NCI-H226 (cell line): ENCODE results near the gene RSPH9.
A peak's percentile ranks its signal among the peaks of the same experiment; 100 is the strongest.
"Not testable (repeated sequence)": the region's sequence is repeated elsewhere in the genome, so short reads cannot be mapped to it uniquely, and the experiment has no call there.

Experiments used
- DNase-seq: peaks from one replicate; pipeline ENCODE4 v3.0.0-alpha.2; 2015

The RSPH9 gene

DNA sequence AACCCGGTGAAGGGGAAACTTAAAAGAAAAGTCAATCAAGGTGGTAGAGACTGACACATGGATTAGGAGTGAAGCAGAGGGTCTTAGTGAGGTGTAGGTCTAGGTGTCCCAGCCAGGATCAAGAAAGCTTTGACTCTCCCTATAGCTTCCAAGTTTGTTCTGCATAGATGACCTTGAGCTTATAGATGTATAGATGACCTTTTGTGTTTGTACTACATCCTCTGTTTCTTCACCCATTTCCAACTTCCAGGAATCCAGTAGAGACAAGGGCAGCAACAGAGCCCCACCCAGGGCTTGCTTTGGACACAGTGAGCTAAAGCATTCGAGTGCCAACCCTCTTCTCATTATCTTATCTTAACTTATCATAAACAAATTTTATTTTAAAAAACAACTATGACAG lies 44.6 kb downstream of the RSPH9 start:
- no peak for DNase-seq

DNA sequence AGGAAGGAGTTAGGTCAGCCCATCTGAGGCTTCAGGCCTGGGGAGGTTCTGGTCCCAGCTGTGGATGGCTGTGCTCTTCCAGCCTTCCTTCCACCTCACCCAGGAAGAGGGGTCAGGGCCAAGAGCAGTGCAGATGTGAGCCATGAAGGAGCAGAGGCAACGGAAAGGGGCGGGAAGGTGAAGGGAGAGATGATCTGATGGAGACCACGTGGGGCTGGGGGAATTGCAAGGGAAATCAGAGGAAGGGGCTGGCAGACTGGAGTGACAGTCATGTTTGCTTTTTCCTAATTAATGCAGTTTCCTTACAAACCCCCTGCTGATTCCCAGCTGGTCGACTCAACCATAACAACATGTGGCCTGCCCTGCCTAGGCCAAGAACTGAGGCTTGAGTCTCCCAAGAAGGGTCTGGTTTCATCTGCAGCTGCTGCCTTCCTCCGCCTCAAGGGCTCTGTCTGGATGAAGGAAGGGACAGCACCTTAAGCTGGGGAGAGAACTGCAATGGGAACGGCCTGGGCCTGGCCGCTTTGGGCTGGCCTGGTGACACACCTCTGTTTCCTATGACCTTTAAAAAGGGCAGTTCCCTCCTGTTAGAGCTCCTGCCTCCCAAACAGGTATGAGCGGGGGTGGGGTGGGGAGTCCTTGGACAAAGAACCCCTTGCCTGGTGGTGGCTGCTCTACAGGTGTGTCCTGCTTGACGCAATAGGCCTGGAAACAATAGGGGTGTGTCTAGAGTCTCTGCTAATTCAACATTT lies 50.6 kb downstream of the RSPH9 start:
- DNase-seq: no peak

DNA sequence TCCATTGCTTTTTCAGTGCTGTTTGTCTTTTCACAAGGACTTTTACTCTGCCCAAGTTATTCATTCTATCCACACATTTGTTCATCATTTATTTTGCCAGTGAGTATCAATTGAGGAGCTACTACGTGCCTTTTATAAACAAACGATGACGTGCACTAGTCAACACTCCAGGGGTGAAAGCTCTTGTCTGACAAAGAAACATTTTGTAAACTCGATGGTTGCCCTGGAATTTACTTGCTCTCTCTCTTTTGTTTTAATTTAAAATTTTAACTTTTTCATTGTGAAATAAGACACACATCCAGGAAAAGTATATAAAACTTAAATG lies 51.1 kb downstream of the RSPH9 start:
- DNase-seq: no peak

DNA sequence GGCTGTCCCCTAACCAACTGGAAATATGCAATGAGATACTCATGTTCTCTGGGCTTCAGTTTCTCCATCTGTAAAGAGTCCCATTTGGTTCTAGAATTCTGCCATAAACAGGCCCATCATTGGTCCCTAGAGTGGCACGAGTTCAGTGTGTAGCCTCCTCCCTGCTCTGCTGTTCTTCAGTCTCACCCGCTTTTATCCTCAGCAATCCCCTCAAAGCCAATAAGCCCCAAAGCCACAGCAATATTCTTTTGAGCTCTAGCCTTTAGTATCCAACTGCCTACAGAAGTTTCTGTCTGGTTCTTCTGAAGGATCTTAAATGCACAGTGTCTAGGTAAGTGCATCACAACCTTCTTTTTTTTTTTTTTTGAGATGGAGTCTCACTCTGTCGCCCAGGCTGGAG lies 52.6 kb downstream of the RSPH9 start:
- no peak for DNase-seq

DNA sequence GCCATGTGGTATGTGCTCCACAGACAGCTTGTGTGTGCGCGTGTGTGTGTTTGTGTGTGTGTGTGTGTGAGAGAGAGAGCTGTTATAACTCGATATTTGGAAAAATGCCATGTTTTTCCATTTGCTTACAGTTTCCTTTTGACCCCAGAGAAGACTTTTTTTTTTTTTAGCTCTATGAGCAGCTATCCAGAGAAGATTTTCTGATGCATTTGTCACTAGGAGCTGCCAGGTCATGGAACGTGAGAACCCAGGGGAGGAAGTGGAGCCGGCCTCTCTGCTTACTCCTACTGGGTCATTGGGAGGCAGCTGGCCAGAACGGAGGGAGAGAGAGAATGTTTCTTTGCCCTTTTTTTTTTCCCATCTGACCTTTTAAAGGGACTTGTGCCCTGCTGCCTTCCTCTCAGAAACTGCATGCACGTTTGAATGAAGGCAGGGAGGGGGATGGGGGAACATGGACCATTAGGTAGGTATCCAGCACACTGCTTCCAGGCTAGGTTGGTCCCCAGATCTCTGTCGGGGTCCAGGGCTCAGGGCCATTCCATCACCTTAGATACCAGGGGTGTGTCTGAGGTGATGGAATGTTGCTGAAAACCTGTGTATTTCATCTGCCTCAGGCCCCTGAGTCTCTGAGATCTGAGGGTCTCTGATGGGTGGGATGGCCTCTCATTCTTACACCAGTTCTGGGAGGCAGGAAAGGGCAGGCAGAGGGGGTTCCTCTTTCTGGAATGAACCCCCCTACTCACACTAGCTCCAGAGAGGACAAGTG lies 53.9 kb downstream of the RSPH9 start:
- DNase-seq: peak; percentile 19

DNA sequence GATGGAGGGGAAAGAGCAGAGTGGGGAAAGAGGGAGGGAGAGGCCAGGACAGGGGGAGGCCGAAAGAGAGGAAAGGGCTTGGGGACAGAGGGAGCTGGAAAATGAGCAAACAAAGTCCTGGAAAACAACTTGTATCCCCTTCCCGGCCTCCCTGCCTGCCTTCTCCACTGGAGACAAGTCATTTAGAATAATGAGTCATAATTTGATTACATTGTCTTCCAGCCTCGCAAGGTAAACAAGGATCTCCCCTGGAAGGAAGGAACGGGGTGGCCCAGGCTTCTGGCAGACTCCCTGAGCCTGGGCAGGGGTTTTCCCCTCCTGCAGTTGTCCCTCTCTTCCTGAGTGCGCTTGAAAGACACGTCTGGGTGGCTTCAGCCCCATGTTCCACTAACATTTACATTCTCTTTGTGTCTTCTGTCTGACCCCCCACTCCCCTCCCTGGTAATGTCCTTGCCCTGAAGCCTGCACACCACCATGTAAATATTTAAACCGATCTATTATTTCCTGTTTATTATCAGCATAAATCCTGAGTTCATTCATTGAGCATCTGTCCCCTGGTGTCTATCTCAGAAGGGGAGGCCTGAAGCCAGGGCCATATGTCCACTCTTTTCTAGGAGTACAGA lies 54.8 kb downstream of the RSPH9 start:
- DNase-seq: no peak

DNA sequence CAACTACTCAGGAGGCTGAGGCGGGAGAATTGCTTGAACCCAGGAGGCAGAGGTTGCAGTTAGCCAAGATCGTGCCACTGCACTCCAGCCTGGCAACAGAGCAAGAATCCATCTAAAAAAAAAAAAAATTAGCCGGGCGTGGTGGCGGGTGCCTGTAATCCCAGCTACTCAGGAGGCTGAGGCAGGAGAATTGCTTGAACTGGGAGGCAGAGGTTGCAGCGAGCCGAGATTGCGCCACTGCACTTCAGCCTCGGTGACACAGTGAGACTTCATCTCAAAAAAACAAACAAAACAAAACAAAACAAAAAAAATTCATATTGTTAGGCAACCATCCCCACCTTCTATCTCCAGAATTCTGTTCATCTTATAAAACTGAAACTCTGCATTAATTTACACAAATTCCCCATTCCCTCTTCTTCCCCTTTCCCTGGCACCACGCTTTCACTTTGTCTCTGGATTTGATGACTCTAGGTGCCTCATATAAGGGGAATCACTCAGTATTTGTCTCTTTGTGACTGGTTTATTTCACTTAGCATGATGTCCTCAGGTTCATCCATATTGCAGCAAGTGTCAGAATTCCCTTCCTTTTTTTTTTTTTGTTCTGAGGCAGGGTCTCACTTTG lies 56.2 kb downstream of the RSPH9 start:
- not testable (repeated sequence) for DNase-seq

DNA sequence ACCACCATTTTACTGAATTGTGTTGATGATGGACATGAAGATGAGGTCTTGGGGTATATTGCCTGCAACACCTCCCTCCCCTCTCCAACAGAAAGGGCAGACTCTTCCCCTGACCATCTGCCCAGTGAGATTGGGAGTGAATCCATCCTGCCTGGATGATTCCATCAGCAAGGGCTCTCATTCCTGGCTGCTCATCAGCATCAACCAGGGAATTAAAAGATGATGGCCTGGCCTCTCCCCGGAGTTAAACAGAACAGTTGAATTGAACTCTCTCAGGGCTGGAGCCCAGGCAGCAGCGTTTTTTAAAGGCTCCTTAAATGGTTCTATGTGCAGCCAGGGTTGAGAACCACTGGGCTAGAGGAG lies 57.3 kb downstream of the RSPH9 start:
- no peak for DNase-seq

DNA sequence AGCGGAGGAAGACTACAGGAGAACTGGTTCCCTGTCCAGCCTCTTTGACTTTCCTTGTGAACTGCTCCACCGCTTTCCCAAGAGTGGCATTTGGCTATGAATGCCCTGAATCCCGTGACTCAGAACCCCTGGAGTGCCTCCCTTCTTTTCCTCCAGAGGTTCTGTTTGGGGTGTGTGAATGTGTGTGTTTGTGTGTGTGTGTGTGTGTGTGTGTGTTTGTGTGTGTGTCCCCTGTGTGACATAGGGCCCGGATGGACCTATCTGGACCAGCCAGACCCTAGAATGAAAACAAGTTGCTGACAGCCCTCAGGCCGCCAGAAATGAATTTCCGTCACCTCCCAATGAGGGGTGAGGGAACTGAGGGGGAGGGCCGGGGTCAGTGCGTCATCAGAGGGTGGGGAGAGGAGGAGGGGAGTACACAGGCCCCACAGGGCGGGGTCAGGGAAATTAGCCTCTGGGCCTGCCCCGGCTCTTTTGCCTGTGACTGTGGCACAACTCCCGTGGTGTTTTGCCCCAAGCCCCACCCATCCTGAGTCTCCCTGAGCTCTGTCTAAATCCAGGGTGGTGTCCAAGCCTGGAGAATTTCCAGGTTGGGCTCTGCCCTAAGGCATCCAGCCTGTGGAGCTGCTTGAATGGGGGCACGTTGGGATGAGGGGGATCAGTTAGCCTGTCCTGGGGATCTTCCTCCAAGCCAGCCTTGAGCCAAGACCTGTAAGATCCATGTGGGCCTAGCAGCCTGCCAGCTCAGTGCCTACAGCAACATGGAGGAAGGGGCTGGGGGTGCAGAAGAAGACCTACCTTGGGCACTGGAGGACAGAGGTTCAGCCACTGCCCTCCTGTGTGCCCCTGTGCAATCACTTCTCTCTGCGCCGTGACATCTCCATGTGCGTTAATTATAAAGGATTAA lies 58.0 kb downstream of the RSPH9 start:
- peak; percentile 92 for DNase-seq

DNA sequence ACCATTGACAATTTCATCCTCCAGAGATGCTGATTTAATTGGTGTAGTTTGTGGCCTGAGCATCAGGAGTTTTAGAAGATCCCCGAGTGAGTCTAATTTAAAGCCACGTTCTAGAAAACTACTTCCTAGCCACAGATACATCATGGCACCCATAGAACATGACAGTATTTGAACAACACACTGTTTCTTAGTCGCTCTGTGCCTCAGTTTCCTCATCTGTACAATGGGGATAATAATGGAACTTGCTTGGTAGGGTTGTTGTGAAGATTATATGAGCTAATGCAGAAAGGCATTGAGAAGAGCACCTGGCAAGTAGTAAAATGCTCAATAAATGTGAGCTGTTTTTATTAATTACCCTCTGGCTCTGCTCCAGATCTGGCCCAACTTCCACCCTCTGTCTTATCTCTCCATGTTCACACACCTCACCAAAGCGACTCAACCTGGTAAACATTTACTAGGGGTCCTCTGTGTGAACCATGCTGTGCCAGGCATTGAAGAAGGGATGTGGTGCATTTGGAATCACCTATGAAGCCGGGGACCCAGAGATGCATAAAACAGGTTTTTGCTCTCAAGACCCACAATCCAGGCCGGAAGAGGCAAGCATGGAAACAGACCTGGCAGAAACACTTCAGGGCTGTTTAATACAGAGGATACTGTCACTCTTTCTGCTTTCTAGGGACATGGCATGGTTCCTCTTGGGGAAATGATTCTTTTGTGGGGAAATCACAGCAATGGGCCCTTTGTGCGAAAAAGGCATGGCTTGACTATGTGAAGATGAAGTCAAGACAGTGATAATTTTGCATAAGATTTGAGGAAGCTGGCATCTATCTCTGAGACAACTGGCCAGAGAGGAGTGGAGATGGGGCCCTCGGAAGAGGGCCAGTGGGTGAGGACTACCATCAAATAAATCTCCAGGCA lies 58.9 kb downstream of the RSPH9 start:
- no peak for DNase-seq

DNA sequence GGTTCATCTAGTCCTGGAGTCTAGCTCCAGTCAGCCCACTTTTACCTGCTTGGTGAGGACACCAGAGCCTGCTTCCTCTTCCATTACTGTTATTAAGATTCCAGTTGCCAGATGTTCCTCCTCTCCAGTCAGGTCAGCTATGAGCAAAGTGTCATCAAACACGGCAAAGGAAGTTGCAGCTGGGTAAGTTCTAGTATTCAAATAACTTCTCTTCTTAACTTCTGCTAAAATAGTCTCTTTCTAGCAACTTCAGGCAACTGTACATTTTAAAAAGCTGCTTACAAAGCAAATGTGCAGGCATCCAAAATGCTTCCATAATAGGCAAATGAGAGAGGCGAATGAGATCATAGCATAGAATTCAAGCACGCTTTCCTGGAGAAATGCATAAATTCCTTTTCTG lies 61.2 kb downstream of the RSPH9 start:
- no peak for DNase-seq

DNA sequence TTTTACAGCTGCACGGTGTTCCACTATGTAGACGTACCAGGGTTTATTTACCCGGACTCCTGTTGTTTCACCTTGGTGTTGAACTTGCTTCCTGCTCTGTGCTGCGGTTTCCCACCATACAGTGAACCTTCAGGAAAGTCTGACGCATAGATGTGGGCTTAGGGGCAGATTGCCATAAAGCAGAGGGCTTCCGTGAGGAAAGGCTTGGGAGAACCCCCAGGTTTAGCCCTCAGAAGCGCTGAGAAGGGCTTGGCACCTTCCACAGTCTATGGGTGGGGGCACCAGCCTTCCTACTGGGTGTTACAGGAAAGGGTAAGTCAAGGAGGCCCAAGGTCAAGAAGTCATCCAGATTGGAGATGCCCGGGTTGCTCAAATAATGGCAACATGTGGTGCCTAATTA lies 62.0 kb downstream of the RSPH9 start:
- DNase-seq: no peak

DNA sequence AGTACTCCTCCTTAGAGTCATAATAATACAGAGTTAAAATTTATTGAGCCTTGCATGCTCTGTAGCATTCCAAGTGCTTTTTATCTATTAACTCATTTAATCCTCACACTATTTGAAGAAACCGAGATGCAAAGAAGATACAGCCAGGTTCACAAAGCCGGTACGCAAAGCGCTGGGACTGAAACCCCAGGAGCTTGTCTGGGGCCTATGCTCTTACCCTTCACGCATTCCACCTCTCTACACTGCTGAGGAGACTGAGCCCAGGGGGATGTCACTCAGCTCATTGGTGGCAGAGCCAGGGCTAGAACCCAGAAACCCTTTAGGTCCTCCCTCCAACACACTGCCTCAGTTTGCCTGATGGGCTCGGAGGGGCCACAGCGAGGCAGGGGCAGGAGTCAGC lies 62.4 kb downstream of the RSPH9 start:
- DNase-seq: no peak

DNA sequence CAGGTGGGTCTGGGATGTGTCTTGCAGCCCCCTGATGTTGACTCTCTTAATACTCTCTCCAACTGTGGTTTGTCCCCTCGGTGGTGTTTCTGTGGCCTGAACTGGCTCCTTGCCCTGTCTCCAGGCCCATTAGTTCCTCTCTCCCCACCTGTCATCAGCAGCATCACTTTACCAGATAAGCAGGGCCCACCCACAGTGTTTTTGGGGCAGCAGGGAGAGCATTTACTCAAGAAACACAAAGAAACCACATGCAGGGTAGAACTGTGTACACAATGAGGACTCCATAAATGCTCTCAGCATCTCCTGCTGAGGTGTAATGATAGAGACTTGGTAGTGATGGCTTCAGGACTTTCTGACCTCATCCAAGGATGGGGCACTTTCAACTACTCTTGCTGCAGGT lies 62.9 kb downstream of the RSPH9 start:
- DNase-seq: no peak

DNA sequence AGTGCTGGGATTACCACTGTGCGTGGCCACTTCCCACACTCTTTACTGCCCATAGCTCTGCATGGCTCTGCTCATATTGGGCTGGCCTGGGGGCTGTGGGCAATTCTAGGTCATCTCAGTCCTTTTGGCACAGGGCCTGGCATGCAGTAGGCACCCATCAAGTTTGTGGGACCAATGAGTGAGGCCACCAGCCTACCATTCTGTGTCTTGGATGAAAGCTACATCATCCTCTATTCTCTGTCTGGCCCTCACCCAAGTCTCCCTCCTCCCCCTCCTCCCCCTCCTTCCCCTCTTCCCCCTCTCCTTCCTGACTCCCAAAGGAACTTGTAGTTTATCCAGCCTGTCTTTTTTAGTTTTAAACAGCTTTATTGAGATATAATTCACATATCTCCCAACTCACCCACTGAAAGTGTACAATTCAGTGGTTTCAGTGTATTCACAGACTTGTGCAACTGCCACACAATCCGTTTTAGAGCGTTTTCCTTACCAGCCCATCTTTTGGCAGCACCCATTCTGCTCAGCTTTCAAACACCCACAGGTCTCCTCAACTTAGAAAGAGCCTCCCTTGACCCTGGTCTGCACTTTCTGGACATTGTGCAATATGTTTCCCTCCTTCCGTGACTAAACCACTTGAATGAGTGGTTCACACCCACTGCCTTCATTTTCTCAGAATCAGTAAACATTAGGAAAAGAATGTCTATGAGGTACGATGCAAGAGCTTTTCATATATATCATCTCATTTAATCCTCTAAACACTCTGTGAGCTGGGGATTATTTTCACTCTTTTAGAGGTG lies 64.2 kb downstream of the RSPH9 start:
- DNase-seq: peak; percentile 85

DNA sequence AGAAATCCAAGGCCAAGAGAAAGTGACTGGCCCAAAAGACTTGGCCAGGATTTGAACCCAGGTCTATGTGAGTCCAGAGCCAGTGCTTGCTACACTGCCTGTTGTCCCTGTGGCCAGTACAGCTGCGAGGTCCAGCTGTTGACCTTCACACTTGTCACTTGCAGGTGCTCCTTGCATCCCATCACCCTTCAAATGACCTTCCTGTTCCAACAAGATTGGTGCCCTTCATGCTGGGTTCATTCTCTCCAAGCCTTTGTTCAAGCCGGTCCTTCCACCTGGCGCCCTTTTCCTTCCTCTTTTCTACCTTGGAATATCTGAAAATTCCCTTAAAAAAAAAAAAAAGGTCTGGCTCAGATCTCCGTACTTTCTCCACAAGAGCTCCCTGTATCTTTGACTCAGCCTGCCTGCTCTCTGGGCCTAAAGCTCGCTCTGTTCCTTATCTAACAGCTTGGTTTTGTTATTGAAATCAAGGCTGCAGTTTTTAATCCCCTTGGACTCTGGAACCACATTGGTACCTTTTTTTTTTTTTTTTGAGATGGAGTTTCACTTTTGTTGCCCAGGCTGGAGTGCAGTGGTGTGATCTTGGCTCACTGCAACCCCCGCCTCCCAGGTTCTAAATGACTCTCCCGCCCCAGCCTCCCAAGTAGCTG lies 64.9 kb downstream of the RSPH9 start:
- DNase-seq: no peak

DNA sequence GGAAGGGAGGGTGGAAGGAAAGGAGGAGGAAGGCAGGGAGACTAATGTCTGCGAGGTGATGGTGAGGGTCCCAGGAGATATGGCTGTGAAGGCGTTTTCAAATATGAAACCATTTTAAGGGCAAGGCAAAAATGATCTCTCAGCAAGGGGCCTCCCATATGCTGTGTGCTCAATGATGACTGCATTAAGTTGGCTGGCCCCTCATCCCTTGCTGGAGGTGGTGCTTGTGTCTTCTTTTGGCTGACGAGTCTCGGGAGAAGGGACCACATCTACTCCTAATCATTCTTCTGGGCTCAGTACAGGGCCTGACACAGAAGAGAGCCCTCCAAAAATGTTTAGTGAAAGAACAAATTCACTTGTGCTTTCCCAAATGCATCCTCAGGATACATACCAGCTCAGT lies 65.7 kb downstream of the RSPH9 start:
- no peak for DNase-seq

DNA sequence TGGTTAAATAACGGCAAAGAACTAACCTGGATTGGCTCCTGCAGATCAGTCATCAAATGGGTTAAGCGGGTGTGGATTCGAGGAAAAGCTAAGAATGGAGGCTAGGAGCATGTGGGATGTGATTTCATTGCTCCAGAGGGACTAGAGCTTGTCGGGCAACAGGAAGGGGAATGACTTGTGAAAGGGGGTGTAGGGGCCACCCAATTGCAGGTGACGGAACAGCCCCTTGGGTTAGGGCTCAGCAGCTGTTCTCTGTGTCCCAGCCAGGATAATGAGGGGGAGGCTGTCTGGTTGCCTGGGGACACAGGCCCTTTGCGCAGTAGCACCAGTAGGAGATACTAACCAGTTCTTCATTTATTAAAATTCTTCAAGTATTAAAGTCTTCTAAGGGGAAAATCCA lies 67.7 kb downstream of the RSPH9 start:
- DNase-seq: no peak

DNA sequence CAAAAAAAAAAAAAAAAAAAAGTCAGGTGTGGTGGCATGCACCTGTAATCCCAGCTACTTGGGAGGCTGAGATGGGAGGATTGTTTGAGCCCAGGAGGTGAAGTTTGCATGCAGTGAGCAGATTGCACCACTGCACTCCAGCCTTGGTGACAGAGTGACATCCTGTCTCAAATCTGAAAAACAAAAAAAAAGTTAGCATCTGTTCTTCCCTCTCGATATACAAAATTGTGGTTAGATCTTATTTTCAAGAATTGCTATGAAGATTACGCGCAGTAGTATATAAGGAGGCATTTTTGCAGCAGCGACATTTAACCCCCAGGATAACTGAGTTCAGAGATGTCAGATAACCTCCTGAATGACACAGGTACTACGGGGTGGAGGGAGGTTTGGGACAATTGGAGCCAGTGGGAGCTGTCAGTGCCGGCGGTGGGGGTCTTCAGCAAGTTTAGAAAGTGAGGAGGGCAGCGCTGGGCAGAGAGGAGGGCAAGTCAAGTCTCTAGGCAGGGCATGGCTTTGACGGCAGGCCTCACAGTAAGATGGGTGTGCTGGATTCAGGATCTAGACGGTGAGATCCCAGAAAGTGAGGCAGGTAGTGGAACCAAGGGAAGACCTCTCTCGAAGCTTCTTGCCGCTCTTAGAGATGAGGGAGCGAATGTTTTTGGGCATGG lies 68.9 kb downstream of the RSPH9 start:
- DNase-seq: no peak
